Measurements from ENCODE around the gene FBN2. TPM values are rescaled to one million over a fixed set of nuclear protein-coding genes. Genes with fewer than 3 reads are reported as not detected.

The FBN2 gene
- total RNA-seq, 3 donors from 2014 or later (not counting 1 experiment from before 2014, with no cell fraction given), result 0.31 to 0.70 (median 0.58) TPM

DNA sequence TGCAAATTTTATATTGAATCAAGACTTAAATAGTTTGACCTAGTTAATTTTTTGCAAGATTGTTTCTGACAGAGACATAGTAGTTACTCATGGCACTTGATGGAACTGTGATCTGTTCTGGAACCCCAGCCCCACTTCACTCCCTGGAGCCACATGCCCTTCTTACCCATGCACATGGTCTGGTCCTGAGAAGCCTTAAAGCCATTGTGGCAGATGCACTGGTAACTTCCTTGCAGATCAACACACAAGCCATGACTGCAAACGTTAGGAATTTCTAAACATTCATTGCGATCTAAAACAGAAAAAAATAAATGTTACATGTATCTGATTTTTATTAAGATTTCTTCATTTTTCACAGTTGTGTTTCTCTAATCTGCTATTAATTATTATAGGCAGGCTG, 233.3 kb downstream of the FBN2 start:
- no peak for DNase-seq
- H3K27ac Mint-ChIP-seq, result no peak overlapping the region
- H3K4me1 Mint-ChIP-seq, result no peaks in the 10 kb centered on the region
- TF ChIP-seq, protein P1, sequence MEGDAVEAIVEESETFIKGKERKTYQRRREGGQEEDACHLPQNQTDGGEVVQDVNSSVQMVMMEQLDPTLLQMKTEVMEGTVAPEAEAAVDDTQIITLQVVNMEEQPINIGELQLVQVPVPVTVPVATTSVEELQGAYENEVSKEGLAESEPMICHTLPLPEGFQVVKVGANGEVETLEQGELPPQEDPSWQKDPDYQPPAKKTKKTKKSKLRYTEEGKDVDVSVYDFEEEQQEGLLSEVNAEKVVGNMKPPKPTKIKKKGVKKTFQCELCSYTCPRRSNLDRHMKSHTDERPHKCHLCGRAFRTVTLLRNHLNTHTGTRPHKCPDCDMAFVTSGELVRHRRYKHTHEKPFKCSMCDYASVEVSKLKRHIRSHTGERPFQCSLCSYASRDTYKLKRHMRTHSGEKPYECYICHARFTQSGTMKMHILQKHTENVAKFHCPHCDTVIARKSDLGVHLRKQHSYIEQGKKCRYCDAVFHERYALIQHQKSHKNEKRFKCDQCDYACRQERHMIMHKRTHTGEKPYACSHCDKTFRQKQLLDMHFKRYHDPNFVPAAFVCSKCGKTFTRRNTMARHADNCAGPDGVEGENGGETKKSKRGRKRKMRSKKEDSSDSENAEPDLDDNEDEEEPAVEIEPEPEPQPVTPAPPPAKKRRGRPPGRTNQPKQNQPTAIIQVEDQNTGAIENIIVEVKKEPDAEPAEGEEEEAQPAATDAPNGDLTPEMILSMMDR (IDR thresholded peaks at IDR 0.05), result no peak
- WGBS (ENCODE audit: insufficient coverage), result no CpG with 5 or more reads among the region's 2 CpGs
- Histone ChIP-seq H3K27me3 (ENCODE audit: control insufficient read depth, insufficient read depth, low read length) (no peaks in the 10 kb centered on the region), H3K36me3 (ENCODE audit: control insufficient read depth, insufficient read depth, low read length) (no peaks in the 10 kb centered on the region), H3K4me3 (ENCODE audit: low read length) (no peak overlapping the region), H3K4me1 (ENCODE audit: control insufficient read depth, insufficient read depth, low read length) (no peaks in the 10 kb centered on the region), H3K27ac (ENCODE audit: low read length) (no peak overlapping the region), H3K9me3 (ENCODE audit: control insufficient read depth, insufficient read depth, low read length) (no peaks in the 10 kb centered on the region)
- H3K27me3 Mint-ChIP-seq (ENCODE audit: low read depth in 2 of 2), result no peaks in the 10 kb centered on the region
- intact Hi-C loops (cut with micrococcal nuclease), result no loop called here
- ATAC-seq, result no peak
- no peaks in the 10 kb centered on the region for H3K36me3 Mint-ChIP-seq
- H3K4me3 Mint-ChIP-seq, result no peak overlapping the region
- H3K9me3 Mint-ChIP-seq, result no peaks in the 10 kb centered on the region

DNA sequence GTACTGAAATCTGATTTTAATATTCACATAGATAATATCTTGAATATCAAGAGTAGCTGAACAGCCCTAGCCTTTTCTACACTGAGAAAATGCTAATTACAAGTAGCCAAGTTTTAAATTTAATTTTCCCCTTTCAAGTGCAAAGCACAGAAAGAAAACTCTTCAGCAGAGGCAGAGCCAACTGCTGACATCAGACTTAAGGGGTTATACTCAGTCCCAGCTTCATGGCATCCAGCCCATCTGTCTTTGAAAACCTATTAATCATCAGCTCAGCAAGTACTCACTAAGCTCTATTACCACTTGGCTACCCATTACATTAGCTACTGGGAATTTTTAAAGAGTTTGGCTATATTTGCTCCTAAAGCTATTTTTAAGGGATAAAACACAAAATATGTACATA, 234.0 kb downstream of the FBN2 start:
- ATAC-seq, result no peak
- Mint-ChIP-seq H3K4me3 (no peak overlapping the region), H3K27me3 (ENCODE audit: low read depth in 2 of 2) (no peaks in the 10 kb centered on the region), H3K36me3 (no peaks in the 10 kb centered on the region), H3K9me3 (no peaks in the 10 kb centered on the region), H3K27ac (no peak overlapping the region), H3K4me1 (no peaks in the 10 kb centered on the region)
- no peak overlapping the region for H3K4me3 ChIP-seq (ENCODE audit: low read length)
- H3K27ac ChIP-seq (ENCODE audit: low read length), result no peak overlapping the region
- TF ChIP-seq, protein P1 (IDR thresholded peaks at IDR 0.05), result no peak
- no peaks in the 10 kb centered on the region for H3K4me1 ChIP-seq (ENCODE audit: control insufficient read depth, insufficient read depth, low read length)
- no peaks in the 10 kb centered on the region for H3K27me3 ChIP-seq (ENCODE audit: control insufficient read depth, insufficient read depth, low read length)
- H3K9me3 ChIP-seq (ENCODE audit: control insufficient read depth, insufficient read depth, low read length), result no peaks in the 10 kb centered on the region
- H3K36me3 ChIP-seq (ENCODE audit: control insufficient read depth, insufficient read depth, low read length), result no peaks in the 10 kb centered on the region
- DNase-seq, result no peak
- intact Hi-C loops (cut with micrococcal nuclease), result no loop called here

DNA sequence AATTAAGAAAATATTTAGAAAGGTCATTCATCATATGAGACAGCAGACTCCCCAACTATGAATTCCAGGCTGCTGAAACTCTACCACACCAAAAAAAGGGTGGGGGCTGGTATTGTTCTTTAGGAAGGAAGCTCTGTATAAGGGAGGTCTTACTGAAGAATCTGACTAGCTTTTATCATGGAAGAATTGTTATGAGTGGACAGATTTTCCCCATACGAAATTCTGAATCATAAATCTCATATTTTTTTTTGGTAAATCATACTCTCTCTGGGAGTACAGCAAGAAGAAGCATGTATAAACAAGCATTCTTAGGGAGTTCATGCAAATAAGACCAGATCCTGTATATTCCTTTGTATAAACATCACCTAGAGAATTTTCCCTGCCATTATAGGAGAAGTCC, 234.5 kb downstream of the FBN2 start:
- TF ChIP-seq, protein P1 (IDR thresholded peaks at IDR 0.05), result no peak
- H3K9me3 ChIP-seq (ENCODE audit: control insufficient read depth, insufficient read depth, low read length), result no peaks in the 10 kb centered on the region
- no peak overlapping the region for H3K4me3 Mint-ChIP-seq
- no peak overlapping the region for H3K27ac Mint-ChIP-seq
- no peaks in the 10 kb centered on the region for H3K36me3 ChIP-seq (ENCODE audit: control insufficient read depth, insufficient read depth, low read length)
- intact Hi-C loops (cut with micrococcal nuclease), result no loop called here
- no peaks in the 10 kb centered on the region for H3K27me3 ChIP-seq (ENCODE audit: control insufficient read depth, insufficient read depth, low read length)
- H3K27ac ChIP-seq (ENCODE audit: low read length), result no peak overlapping the region
- WGBS (ENCODE audit: insufficient coverage), result no CpG with 5 or more reads among the region's 1 CpG
- H3K36me3 Mint-ChIP-seq, result no peaks in the 10 kb centered on the region
- H3K27me3 Mint-ChIP-seq (ENCODE audit: low read depth in 2 of 2), result no peaks in the 10 kb centered on the region
- DNase-seq (no peak), ATAC-seq (no peak)
- no peaks in the 10 kb centered on the region for H3K4me1 ChIP-seq (ENCODE audit: control insufficient read depth, insufficient read depth, low read length)
- no peak overlapping the region for H3K4me3 ChIP-seq (ENCODE audit: low read length)
- H3K9me3 Mint-ChIP-seq, result no peaks in the 10 kb centered on the region
- H3K4me1 Mint-ChIP-seq, result no peaks in the 10 kb centered on the region

DNA sequence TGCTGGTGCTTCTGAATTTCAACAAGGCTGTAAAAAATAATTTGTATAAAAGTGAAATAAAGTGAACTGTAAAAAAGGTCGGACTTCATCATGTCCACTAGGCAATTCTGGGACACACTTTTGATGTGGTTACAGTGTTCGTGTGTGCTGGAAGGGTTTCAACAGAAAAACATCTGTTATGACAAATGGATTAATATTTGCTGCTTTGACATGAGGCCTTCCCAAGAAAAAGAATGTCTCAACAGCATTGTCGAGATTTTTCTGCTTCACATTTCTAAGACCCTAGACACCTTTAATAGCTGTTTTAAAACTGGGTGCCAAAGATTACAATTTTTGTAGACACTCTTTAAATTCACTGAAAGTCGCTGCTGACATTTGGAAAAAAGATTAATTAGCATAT, 237.9 kb downstream of the FBN2 start:
- H3K27me3 ChIP-seq (ENCODE audit: control insufficient read depth, insufficient read depth, low read length), result no peaks in the 10 kb centered on the region
- ATAC-seq (no peak), DNase-seq (no peak)
- H3K27ac Mint-ChIP-seq, result no peak overlapping the region
- 92% methylated on average over 3 of the region's 4 CpGs for WGBS (ENCODE audit: insufficient coverage)
- no peaks in the 10 kb centered on the region for H3K36me3 Mint-ChIP-seq
- H3K4me3 Mint-ChIP-seq, result no peak overlapping the region
- no peaks in the 10 kb centered on the region for H3K36me3 ChIP-seq (ENCODE audit: control insufficient read depth, insufficient read depth, low read length)
- TF ChIP-seq, protein P1 (IDR thresholded peaks at IDR 0.05), result no peak
- no peak overlapping the region for H3K27ac ChIP-seq (ENCODE audit: low read length)
- no peaks in the 10 kb centered on the region for H3K9me3 Mint-ChIP-seq
- H3K4me1 ChIP-seq (ENCODE audit: control insufficient read depth, insufficient read depth, low read length), result no peaks in the 10 kb centered on the region
- intact Hi-C loops (cut with micrococcal nuclease), result no loop called here
- no peaks in the 10 kb centered on the region for H3K27me3 Mint-ChIP-seq (ENCODE audit: low read depth in 2 of 2)
- H3K9me3 ChIP-seq (ENCODE audit: control insufficient read depth, insufficient read depth, low read length), result no peaks in the 10 kb centered on the region
- H3K4me3 ChIP-seq (ENCODE audit: low read length), result no peak overlapping the region
- H3K4me1 Mint-ChIP-seq, result no peaks in the 10 kb centered on the region
